ENCODE measurements around the gene PIGP.
"Not testable (repeated sequence)": the region's sequence is repeated elsewhere in the genome, so short reads cannot be mapped to it uniquely, and the experiment has no call there.

PIGP gene

GRCh38 chr21:37047079-37047478, 25.8 kb downstream of the PIGP start:
- Histone ChIP-seq H3K9ac (ENCODE audit: low read depth in 1 of 2, low read length in 2 of 2) (no peak overlapping the region), H3K4me1 (ENCODE audit: control insufficient read depth in 1 of 2, insufficient read depth in 2 of 2, low read length in 2 of 2) (peaks cover 0 to 3% of the 10 kb centered on the region in 2 donors), H3K27ac (ENCODE audit: low read depth, low read length) (no peak overlapping the region)

GRCh38 chr21:37045556-37045955, 27.3 kb downstream of the PIGP start:
- Histone ChIP-seq H3K27me3 (ENCODE audit: control insufficient read depth in 1 of 2, insufficient read depth in 2 of 2, low read length in 2 of 2) (no peaks in the 10 kb centered on the region), H3K36me3 (ENCODE audit: control insufficient read depth in 1 of 2, insufficient read depth in 2 of 2, low read length in 2 of 2) (no peaks in the 10 kb centered on the region), H3K9ac (ENCODE audit: low read depth in 1 of 2, low read length in 2 of 2) (no peak overlapping the region), H3K4me1 (ENCODE audit: control insufficient read depth in 1 of 2, insufficient read depth in 2 of 2, low read length in 2 of 2) (peaks cover 0 to 3% of the 10 kb centered on the region in 2 donors), H3K9me3 (ENCODE audit: control insufficient read depth in 1 of 2, low read length in 2 of 2) (no peaks in the 10 kb centered on the region), H3K4me3 (ENCODE audit: low read depth in 1 of 2, low read length in 2 of 2) (no peak overlapping the region), H3K27ac (ENCODE audit: low read depth, low read length) (no peak overlapping the region)

More at GRCh38 chr21:37047079-37047478, 25.8 kb downstream of the PIGP start:
- H3K4me3 ChIP-seq (ENCODE audit: low read depth in 1 of 2, low read length in 2 of 2): no peak overlapping the region
- H3K27me3 ChIP-seq (ENCODE audit: control insufficient read depth in 1 of 2, insufficient read depth in 2 of 2, low read length in 2 of 2): no peaks in the 10 kb centered on the region
- H3K36me3 ChIP-seq (ENCODE audit: control insufficient read depth in 1 of 2, insufficient read depth in 2 of 2, low read length in 2 of 2): no peaks in the 10 kb centered on the region
- no peaks in the 10 kb centered on the region for H3K9me3 ChIP-seq (ENCODE audit: control insufficient read depth in 1 of 2, low read length in 2 of 2)

DNA sequence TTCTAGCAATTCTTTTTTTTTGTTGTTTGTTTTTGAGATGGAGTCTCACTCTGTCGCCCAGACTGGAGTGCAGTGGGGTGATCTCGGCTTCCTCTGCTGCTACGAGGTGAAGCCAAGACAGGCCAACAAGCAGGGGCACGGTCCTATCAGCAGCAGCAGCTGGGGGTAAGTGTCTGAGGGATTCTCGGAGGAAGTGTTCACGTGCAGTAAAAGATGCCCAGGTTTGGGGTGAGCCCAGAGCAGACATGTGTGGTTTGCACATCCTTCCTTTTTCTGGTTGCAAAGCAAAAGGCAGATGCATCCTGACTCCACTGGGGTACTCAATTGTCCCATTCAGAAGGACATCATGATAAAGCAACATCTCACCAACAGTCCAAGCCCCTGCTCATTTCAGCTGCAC, 27.7 kb downstream of the PIGP start:
- Histone ChIP-seq H3K27ac (ENCODE audit: low read depth, low read length) (no peak overlapping the region), H3K36me3 (ENCODE audit: control insufficient read depth in 1 of 2, insufficient read depth in 2 of 2, low read length in 2 of 2) (no peaks in the 10 kb centered on the region), H3K9me3 (ENCODE audit: control insufficient read depth in 1 of 2, low read length in 2 of 2) (no peaks in the 10 kb centered on the region), H3K27me3 (ENCODE audit: control insufficient read depth in 1 of 2, insufficient read depth in 2 of 2, low read length in 2 of 2) (no peaks in the 10 kb centered on the region), H3K9ac (ENCODE audit: low read depth in 1 of 2, low read length in 2 of 2) (no peak overlapping the region), H3K4me3 (ENCODE audit: low read depth in 1 of 2, low read length in 2 of 2) (no peak overlapping the region), H3K4me1 (ENCODE audit: control insufficient read depth in 1 of 2, insufficient read depth in 2 of 2, low read length in 2 of 2) (peaks cover 0 to 3% of the 10 kb centered on the region in 2 donors)

DNA sequence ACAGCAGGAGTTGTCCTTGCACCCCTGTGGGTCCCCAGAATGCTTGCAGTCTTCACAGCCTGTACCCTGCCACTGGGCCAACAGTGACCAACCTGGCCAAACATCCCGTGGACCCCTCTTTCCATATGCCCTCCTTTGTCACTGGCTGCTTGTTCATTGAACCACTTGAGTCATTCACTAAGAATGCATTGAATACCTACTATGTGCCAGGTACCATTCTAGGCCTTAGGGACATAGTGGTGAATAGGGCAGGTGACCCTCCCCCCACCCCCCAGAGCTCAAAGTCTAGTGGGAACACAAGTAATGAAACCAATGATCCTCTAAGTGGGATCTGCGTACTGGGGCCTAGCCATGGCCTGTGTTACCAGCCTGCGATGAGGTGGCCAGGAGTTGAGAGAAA, 28.2 kb downstream of the PIGP start:
- no peaks in the 10 kb centered on the region for H3K27me3 ChIP-seq (ENCODE audit: control insufficient read depth in 1 of 2, insufficient read depth in 2 of 2, low read length in 2 of 2)
- H3K27ac ChIP-seq (ENCODE audit: low read depth, low read length): no peak overlapping the region
- peaks cover 0 to 3% of the 10 kb centered on the region in 2 donors for H3K4me1 ChIP-seq (ENCODE audit: control insufficient read depth in 1 of 2, insufficient read depth in 2 of 2, low read length in 2 of 2)
- H3K36me3 ChIP-seq (ENCODE audit: control insufficient read depth in 1 of 2, insufficient read depth in 2 of 2, low read length in 2 of 2): no peaks in the 10 kb centered on the region
- H3K9ac ChIP-seq (ENCODE audit: low read depth in 1 of 2, low read length in 2 of 2): no peak overlapping the region
- H3K9me3 ChIP-seq (ENCODE audit: control insufficient read depth in 1 of 2, low read length in 2 of 2): no peaks in the 10 kb centered on the region
- no peak overlapping the region for H3K4me3 ChIP-seq (ENCODE audit: low read depth in 1 of 2, low read length in 2 of 2)

DNA sequence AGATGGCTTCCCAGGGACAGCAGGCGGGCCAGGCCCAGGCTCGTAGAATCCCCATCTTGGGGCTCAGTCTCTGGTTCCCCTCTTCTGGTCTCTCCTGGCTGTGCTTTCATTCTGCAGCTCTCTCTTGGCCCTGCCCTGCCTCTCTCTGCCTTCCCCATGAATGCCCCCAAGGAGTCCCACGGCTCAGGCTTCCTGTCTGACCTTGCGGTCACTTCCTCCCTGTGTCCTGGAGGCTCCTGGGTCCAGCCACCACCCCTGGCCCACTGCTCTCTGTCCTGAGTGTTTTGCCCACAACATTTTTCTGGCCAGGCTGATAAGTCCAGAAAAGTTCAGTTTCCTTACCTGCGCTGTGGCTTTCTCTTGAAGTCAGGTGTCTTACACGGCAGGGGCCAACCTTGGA, 29.1 kb downstream of the PIGP start:
- H3K9me3 ChIP-seq (ENCODE audit: control insufficient read depth in 1 of 2, low read length in 2 of 2): no peaks in the 10 kb centered on the region
- H3K27me3 ChIP-seq (ENCODE audit: control insufficient read depth in 1 of 2, insufficient read depth in 2 of 2, low read length in 2 of 2): no peaks in the 10 kb centered on the region
- H3K4me1 ChIP-seq (ENCODE audit: control insufficient read depth in 1 of 2, insufficient read depth in 2 of 2, low read length in 2 of 2): peaks cover 0 to 3% of the 10 kb centered on the region in 2 donors
- no peak overlapping the region for H3K4me3 ChIP-seq (ENCODE audit: low read depth in 1 of 2, low read length in 2 of 2)
- no peaks in the 10 kb centered on the region for H3K36me3 ChIP-seq (ENCODE audit: control insufficient read depth in 1 of 2, insufficient read depth in 2 of 2, low read length in 2 of 2)
- no peak overlapping the region for H3K27ac ChIP-seq (ENCODE audit: low read depth, low read length)
- H3K9ac ChIP-seq (ENCODE audit: low read depth in 1 of 2, low read length in 2 of 2): no peak overlapping the region

DNA sequence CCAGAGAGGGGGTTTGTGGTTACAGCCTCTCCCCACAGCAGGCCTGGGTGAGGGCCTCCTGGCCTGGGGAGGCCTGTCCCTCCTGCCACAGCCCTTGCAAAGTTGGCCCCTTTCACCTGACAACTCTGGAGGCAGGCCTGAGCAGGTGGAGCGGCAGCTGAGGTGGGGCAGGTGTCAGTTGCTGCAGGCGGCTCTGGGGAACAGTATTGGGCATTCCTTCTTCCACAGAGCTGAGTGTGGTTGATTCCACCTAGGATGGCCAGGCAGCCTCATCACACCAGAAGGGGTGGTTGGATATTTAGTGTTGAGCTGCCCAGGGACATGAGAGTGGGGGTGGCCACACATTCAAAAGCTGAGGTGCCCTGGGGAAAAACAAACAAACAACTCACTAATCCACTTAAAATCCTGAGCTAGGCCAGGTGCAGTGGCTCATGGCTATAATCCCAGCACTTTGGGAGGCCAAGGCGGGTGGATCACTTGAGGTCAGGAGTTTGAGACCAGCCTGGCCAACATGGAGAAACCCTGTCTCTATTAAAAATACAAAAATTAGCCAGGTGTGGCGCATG, 31.1 kb downstream of the PIGP start:
- Histone ChIP-seq H3K4me3 (ENCODE audit: low read depth in 1 of 2, low read length in 2 of 2) (no peak overlapping the region), H3K27me3 (ENCODE audit: control insufficient read depth in 1 of 2, insufficient read depth in 2 of 2, low read length in 2 of 2) (no peaks in the 10 kb centered on the region), H3K4me1 (ENCODE audit: control insufficient read depth in 1 of 2, insufficient read depth in 2 of 2, low read length in 2 of 2) (no peaks in the 10 kb centered on the region), H3K9me3 (ENCODE audit: control insufficient read depth in 1 of 2, low read length in 2 of 2) (no peaks in the 10 kb centered on the region), H3K27ac (ENCODE audit: low read depth, low read length) (no peak overlapping the region), H3K36me3 (ENCODE audit: control insufficient read depth in 1 of 2, insufficient read depth in 2 of 2, low read length in 2 of 2) (no peaks in the 10 kb centered on the region), H3K9ac (ENCODE audit: low read depth in 1 of 2, low read length in 2 of 2) (no peak overlapping the region)

DNA sequence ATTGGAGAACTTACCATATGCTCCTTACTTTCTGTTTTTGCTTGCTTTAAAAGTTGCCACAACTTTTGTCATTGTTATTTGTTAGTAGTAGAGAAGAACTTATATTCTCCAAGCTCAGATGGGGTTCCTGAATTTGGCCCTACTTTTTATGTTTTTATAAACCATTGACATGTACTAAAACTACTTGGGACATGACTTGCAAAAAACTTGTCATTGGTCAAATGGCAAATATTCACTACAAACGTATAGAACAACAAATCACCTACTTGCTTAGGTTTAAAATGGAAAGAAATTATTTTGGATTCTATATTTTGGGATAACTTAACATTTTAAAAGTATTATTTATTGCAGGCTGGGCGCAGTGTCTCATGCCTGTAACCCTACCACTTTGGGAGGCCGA, 32.7 kb downstream of the PIGP start:
- Histone ChIP-seq H3K9ac (ENCODE audit: low read depth in 1 of 2, low read length in 2 of 2) (no peak overlapping the region), H3K4me1 (ENCODE audit: control insufficient read depth in 1 of 2, insufficient read depth in 2 of 2, low read length in 2 of 2) (no peaks in the 10 kb centered on the region), H3K9me3 (ENCODE audit: control insufficient read depth in 1 of 2, low read length in 2 of 2) (no peaks in the 10 kb centered on the region), H3K27ac (ENCODE audit: low read depth, low read length) (no peak overlapping the region), H3K36me3 (ENCODE audit: control insufficient read depth in 1 of 2, insufficient read depth in 2 of 2, low read length in 2 of 2) (no peaks in the 10 kb centered on the region), H3K27me3 (ENCODE audit: control insufficient read depth in 1 of 2, insufficient read depth in 2 of 2, low read length in 2 of 2) (no peaks in the 10 kb centered on the region), H3K4me3 (ENCODE audit: low read depth in 1 of 2, low read length in 2 of 2) (no peak overlapping the region)

GRCh38 chr21:37039411-37040075, 33.3 kb downstream of the PIGP start:
- H3K4me3 ChIP-seq (ENCODE audit: low read depth in 1 of 2, low read length in 2 of 2): no peak overlapping the region
- H3K9me3 ChIP-seq (ENCODE audit: control insufficient read depth in 1 of 2, low read length in 2 of 2): no peaks in the 10 kb centered on the region
- no peaks in the 10 kb centered on the region for H3K36me3 ChIP-seq (ENCODE audit: control insufficient read depth in 1 of 2, insufficient read depth in 2 of 2, low read length in 2 of 2)

GRCh38 chr21:37036177-37036576, 36.7 kb downstream of the PIGP start:
- H3K4me3 ChIP-seq (ENCODE audit: low read depth in 1 of 2, low read length in 2 of 2): no peak overlapping the region
- no peaks in the 10 kb centered on the region for H3K27me3 ChIP-seq (ENCODE audit: control insufficient read depth in 1 of 2, insufficient read depth in 2 of 2, low read length in 2 of 2)
- H3K9me3 ChIP-seq (ENCODE audit: control insufficient read depth in 1 of 2, low read length in 2 of 2): no peaks in the 10 kb centered on the region
- H3K9ac ChIP-seq (ENCODE audit: low read depth in 1 of 2, low read length in 2 of 2): no peak overlapping the region
- no peak overlapping the region for H3K27ac ChIP-seq (ENCODE audit: low read depth, low read length)
- H3K36me3 ChIP-seq (ENCODE audit: control insufficient read depth in 1 of 2, insufficient read depth in 2 of 2, low read length in 2 of 2): no peaks in the 10 kb centered on the region
- no peaks in the 10 kb centered on the region for H3K4me1 ChIP-seq (ENCODE audit: control insufficient read depth in 1 of 2, insufficient read depth in 2 of 2, low read length in 2 of 2)

More at GRCh38 chr21:37039411-37040075, 33.3 kb downstream of the PIGP start:
- no peaks in the 10 kb centered on the region for H3K4me1 ChIP-seq (ENCODE audit: control insufficient read depth in 1 of 2, insufficient read depth in 2 of 2, low read length in 2 of 2)
- no peaks in the 10 kb centered on the region for H3K27me3 ChIP-seq (ENCODE audit: control insufficient read depth in 1 of 2, insufficient read depth in 2 of 2, low read length in 2 of 2)
- H3K27ac ChIP-seq (ENCODE audit: low read depth, low read length): no peak overlapping the region
- H3K9ac ChIP-seq (ENCODE audit: low read depth in 1 of 2, low read length in 2 of 2): no peak overlapping the region

DNA sequence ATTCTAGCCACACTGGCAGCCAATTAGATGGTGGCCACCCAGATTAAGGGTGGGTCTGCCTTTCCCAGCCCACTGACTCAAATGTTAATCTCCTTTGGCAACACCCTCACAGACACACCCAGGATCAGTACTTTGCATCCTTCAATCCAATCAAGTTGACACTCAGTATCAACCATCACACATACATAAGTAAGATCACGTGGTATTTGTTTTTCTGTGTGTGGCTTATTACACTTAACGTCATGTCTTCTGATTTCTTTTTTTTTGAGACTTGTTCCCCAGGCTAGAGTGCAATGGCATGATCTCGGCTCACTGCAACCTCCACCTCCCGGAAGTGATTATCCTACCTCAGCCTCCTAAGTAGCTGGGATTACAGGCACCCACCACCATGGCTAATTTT, 38.5 kb downstream of the PIGP start:
- not testable (repeated sequence) for H3K4me3 ChIP-seq (ENCODE audit: low read depth in 1 of 2, low read length in 2 of 2); H3K27me3 ChIP-seq (ENCODE audit: control insufficient read depth in 1 of 2, insufficient read depth in 2 of 2, low read length in 2 of 2); H3K27ac ChIP-seq (ENCODE audit: low read depth, low read length); H3K9me3 ChIP-seq (ENCODE audit: control insufficient read depth in 1 of 2, low read length in 2 of 2); H3K4me1 ChIP-seq (ENCODE audit: control insufficient read depth in 1 of 2, insufficient read depth in 2 of 2, low read length in 2 of 2); H3K36me3 ChIP-seq (ENCODE audit: control insufficient read depth in 1 of 2, insufficient read depth in 2 of 2, low read length in 2 of 2); H3K9ac ChIP-seq (ENCODE audit: low read depth in 1 of 2, low read length in 2 of 2)

Data from duodenal mucosa (tissue), 2 donors.